Measurements from ENCODE around the gene SETMAR. TPM values are rescaled to one million over a fixed set of nuclear protein-coding genes. Genes with fewer than 3 reads are reported as not detected.

SETMAR gene
- total RNA-seq, 1 experiment from 2014 or later, result 9.4 TPM

DNA sequence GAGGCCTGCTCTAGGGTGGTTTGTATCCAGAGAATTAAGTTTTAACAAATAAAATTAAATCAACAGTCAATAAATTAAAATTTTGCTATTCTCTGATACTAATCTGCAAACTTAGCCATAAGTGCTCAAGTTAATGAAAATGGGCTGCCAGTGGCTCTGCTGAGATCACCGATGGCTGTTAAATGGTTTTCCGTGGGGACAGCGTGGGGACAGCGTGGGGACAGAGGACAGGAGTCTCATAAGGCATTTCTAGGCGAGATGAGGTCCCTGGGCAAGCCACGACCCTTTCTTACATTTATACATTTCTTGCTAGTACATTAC is 53.0 kb downstream of the SETMAR start:
- H3K36me3 ChIP-seq (ENCODE audit: control insufficient read depth in 1 of 2, insufficient read depth in 2 of 2, low read length in 2 of 2), result no peaks in the 10 kb centered on the region
- H3K9me3 ChIP-seq (ENCODE audit: control insufficient read depth in 1 of 2, insufficient read depth in 1 of 2, low read depth in 1 of 2, low read length in 2 of 2), result no peaks in the 10 kb centered on the region
- ATAC-seq (no peak), DNase-seq (ENCODE audit: low read depth, low spot score) (no peak)
- intact Hi-C loops (cut with micrococcal nuclease), result loop anchor here (10.0 kb wide), 1 partner anchor 699 kb away; no protein-coding TSS in a partner anchor
- H3K79me2 ChIP-seq (ENCODE audit: insufficient read depth, low read length), result no peaks in the 10 kb centered on the region
- no peak overlapping the region for H3K4me2 ChIP-seq (ENCODE audit: low read length)
- ChIA-PET CTCF (no interaction called here), POLR2A (no interaction called here), RAD21 (ENCODE audit: low non-redundant PET in 1 of 2, low total read pairs in 2 of 2, uncharacterized antibody in 2 of 2, unreplicated experiment in 2 of 2) (no interaction called here)
- H3K27me3 ChIP-seq (ENCODE audit: insufficient read depth, low read length), result no peaks in the 10 kb centered on the region
- no peaks in the 10 kb centered on the region for H4K20me1 ChIP-seq (ENCODE audit: insufficient read depth)
- no peaks in the 10 kb centered on the region for H3K9me2 ChIP-seq (ENCODE audit: insufficient read depth)
- TF ChIP-seq SIN3A (IDR thresholded peaks at IDR 0.05; ENCODE audit: low read depth) (no peak), ZNF274 (IDR thresholded peaks at IDR 0.05; ENCODE audit: low read depth, low read length) (no peak), ZFX (IDR thresholded peaks at IDR 0.05) (no peak), YY1 (IDR thresholded peaks at IDR 0.05; ENCODE audit: extremely low read depth, insufficient replicate concordance, low read depth, low read length) (no peak), POLR2A (IDR thresholded peaks at IDR 0.05; ENCODE audit: borderline replicate concordance, extremely low read depth, insufficient read depth, insufficient read length) (no peak), EGR1 (IDR thresholded peaks at IDR 0.05; ENCODE audit: low read depth) (no peak), FOSL1 (IDR thresholded peaks at IDR 0.05; ENCODE audit: low read depth) (no peak), TCF7L2 (IDR thresholded peaks at IDR 0.05; ENCODE audit: borderline replicate concordance, extremely low read depth, insufficient read depth, insufficient read length) (no peak), CBX3 (IDR thresholded peaks at IDR 0.05; ENCODE audit: low read depth) (no peak), SP1 (IDR thresholded peaks at IDR 0.05; ENCODE audit: low read depth) (no peak), CEBPB (IDR thresholded peaks at IDR 0.05; ENCODE audit: low read depth) (no peak), JUND (IDR thresholded peaks at IDR 0.05) (no peak), POLR2AphosphoS5 (IDR thresholded peaks at IDR 0.05; ENCODE audit: low read depth, low read length) (no peak)
- TF ChIP-seq, protein P1, sequence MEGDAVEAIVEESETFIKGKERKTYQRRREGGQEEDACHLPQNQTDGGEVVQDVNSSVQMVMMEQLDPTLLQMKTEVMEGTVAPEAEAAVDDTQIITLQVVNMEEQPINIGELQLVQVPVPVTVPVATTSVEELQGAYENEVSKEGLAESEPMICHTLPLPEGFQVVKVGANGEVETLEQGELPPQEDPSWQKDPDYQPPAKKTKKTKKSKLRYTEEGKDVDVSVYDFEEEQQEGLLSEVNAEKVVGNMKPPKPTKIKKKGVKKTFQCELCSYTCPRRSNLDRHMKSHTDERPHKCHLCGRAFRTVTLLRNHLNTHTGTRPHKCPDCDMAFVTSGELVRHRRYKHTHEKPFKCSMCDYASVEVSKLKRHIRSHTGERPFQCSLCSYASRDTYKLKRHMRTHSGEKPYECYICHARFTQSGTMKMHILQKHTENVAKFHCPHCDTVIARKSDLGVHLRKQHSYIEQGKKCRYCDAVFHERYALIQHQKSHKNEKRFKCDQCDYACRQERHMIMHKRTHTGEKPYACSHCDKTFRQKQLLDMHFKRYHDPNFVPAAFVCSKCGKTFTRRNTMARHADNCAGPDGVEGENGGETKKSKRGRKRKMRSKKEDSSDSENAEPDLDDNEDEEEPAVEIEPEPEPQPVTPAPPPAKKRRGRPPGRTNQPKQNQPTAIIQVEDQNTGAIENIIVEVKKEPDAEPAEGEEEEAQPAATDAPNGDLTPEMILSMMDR (IDR thresholded peaks at IDR 0.05 in 2 of 3, conservative IDR thresholded peaks at IDR 0.05 in 1 of 3; ENCODE audit: borderline replicate concordance in 1 of 3, insufficient read depth in 1 of 3, low read depth in 2 of 3, low read length in 2 of 3), result no peak
- TF ChIP-seq, protein P2, sequence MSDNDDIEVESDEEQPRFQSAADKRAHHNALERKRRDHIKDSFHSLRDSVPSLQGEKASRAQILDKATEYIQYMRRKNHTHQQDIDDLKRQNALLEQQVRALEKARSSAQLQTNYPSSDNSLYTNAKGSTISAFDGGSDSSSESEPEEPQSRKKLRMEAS (IDR thresholded peaks at IDR 0.05), result no peak
- H2AFZ ChIP-seq (ENCODE audit: low read depth, low read length, poor library complexity, severe bottlenecking), result no peak overlapping the region
- H3K27ac ChIP-seq (ENCODE audit: low read depth, low read length), result no peak overlapping the region
- no peaks in the 10 kb centered on the region for H3K4me1 ChIP-seq (ENCODE audit: control insufficient read depth in 1 of 2, insufficient read depth in 2 of 2, low read length in 2 of 2)
- H3K9ac ChIP-seq (ENCODE audit: low read length), result no peak overlapping the region
- no TSS peak for BruUV-seq (replicated peaks)
- H3K4me3 ChIP-seq (replicated peaks in 1 of 2; ENCODE audit: low read depth in 1 of 2, low read length in 2 of 2), result no peak overlapping the region
